DND-41 (cell line): ENCODE measurements around the gene LRFN2.

Experiments
- ATAC-seq: fragments of 200-7000 bp; cut with Tn5 transposase; 3 replicates; pipeline ENCODE4 v1.9.1; 2021; ENCODE audit warnings: low read depth; ENCODE audit not compliant: insufficient read depth
- DNase-seq: peaks from one replicate; pipeline ENCODE4 v3.0.0-alpha.2; 2020
- H2AFZ ChIP-seq: 2 replicates; pipeline ENCODE4 v1.6.0; 2012; ENCODE audit warnings: low read depth, low read length
- H3K27ac ChIP-seq: 2 replicates; pipeline ENCODE4 v1.5.1; 2012; ENCODE audit warnings: low read length, inconsistent platforms
- H3K27me3 ChIP-seq: fragments of 200-600 bp; sonication (generic); 2 replicates; pipeline ENCODE4 v1.6.0; 2012; ENCODE audit warnings: low read length, mild to moderate bottlenecking, inconsistent platforms; ENCODE audit not compliant: insufficient read depth, poor library complexity
- H3K36me3 ChIP-seq: 2 replicates; pipeline ENCODE4 v1.5.1; 2012; ENCODE audit warnings: low read length, inconsistent platforms; ENCODE audit not compliant: insufficient read depth
- H3K4me1 ChIP-seq: 2 replicates; pipeline ENCODE4 v1.5.1; 2012; ENCODE audit warnings: mild to moderate bottlenecking, low read length; ENCODE audit not compliant: insufficient read depth
- H3K4me2 ChIP-seq: 2 replicates; pipeline ENCODE4 v1.6.0; 2012; ENCODE audit warnings: mild to moderate bottlenecking, moderate library complexity, low read length, inconsistent platforms; ENCODE audit not compliant: insufficient read depth
- H3K4me3 ChIP-seq, 2 experiments: fragments of 200-600 bp in 1 of 2; shearing (Covaris generic) in 1 of 2; 2 replicates each; pipeline ENCODE4 v1.5.1; 2012 to 2016; ENCODE audit warnings: inconsistent platforms in 2 of 2, low read length in 2 of 2, mild to moderate bottlenecking in 2 of 2, low read depth in 1 of 2, moderate library complexity in 1 of 2
- H3K79me2 ChIP-seq: 2 replicates; pipeline ENCODE4 v1.6.0; 2012; ENCODE audit warnings: low read length, inconsistent platforms; ENCODE audit not compliant: insufficient read depth
- H3K9ac ChIP-seq: 2 replicates; pipeline ENCODE4 v1.6.0; 2012; ENCODE audit warnings: low read depth, mild to moderate bottlenecking, inconsistent platforms, low read length, moderate library complexity
- H3K9me3 ChIP-seq: 2 replicates; pipeline ENCODE4 v1.5.1; 2012; ENCODE audit warnings: low read length, moderate library complexity, mild to moderate bottlenecking, inconsistent platforms; ENCODE audit not compliant: insufficient read depth, severe bottlenecking
- H4K20me1 ChIP-seq: 2 replicates; pipeline ENCODE4 v1.6.0; 2012; ENCODE audit warnings: low read length; ENCODE audit not compliant: insufficient read depth
- EZH2 ChIP-seq: IDR thresholded peaks from 3 replicates; pipeline ENCODE4 v1.6.1; 2012; ENCODE audit warnings: borderline replicate concordance, low read depth, mild to moderate bottlenecking, moderate library complexity, low read length, inconsistent platforms; ENCODE audit not compliant: severe bottlenecking
- TF ChIP-seq, protein P1 (sequence below): IDR thresholded peaks from 2 replicates; pipeline ENCODE4 v1.5.1; 2012; ENCODE audit warnings: borderline replicate concordance, low read length, moderate library complexity, mild to moderate bottlenecking; ENCODE audit not compliant: poor library complexity, severe bottlenecking; ENCODE audit errors: extremely low read depth

LRFN2 gene

DNA sequence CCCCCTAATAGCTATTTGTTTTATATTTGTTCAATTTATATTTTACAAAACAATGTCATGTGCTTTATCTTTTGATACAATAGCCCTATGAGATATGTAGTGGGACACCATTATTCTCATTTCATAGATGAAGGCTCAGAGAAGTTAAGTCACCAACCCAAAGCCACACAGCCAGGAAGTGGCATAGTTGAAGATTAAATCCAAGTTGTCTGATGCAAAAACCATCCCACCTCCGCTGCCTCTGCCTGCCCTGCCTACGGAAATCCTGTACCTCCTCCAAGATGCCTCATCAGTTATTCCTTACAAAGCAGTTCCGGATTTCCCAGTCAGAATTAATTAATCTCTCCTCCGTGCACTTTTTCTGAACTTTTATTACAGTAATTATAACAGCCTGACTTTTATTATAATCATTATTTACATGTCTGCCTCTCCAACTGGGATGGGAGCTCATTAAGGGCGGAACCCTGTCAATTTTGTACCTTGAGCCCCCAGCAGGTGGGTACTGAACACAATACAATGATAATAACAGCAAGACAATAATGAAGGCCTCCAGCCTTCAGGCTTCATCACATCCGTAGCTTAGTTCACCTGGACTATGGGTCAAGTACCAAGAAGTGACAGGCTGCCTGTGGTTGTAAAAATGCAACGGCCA is 54.7 kb downstream of the LRFN2 start:
- no peak for DNase-seq
- TF ChIP-seq EZH2 = no peak
- TF ChIP-seq, protein P1, sequence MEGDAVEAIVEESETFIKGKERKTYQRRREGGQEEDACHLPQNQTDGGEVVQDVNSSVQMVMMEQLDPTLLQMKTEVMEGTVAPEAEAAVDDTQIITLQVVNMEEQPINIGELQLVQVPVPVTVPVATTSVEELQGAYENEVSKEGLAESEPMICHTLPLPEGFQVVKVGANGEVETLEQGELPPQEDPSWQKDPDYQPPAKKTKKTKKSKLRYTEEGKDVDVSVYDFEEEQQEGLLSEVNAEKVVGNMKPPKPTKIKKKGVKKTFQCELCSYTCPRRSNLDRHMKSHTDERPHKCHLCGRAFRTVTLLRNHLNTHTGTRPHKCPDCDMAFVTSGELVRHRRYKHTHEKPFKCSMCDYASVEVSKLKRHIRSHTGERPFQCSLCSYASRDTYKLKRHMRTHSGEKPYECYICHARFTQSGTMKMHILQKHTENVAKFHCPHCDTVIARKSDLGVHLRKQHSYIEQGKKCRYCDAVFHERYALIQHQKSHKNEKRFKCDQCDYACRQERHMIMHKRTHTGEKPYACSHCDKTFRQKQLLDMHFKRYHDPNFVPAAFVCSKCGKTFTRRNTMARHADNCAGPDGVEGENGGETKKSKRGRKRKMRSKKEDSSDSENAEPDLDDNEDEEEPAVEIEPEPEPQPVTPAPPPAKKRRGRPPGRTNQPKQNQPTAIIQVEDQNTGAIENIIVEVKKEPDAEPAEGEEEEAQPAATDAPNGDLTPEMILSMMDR = no peak

DNA sequence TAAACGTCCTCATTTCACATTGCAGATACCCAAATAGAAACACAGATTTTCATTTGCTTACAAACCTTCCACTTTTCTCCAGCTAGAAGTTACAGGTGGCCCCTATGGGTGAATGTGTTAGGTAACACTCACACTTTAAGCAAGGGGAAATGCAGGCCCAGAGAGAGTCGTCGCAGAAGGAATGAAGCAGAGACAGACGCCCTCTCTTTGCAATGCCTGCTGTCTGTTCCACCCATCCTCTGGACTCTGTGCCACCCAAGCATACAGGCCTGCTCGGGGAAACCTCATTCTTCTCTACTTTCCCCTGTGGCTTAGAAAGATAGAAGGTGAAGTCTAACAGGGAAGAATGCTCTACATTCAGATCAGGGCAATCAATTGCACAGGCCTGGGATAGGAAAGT is 57.2 kb downstream of the LRFN2 start:
- H3K9me3 ChIP-seq = no peaks in the 10 kb centered on the region
- H4K20me1 ChIP-seq = no peaks in the 10 kb centered on the region
- H3K4me1 ChIP-seq = no peaks in the 10 kb centered on the region
- H3K4me3 ChIP-seq = no peak overlapping the region
- no peaks in the 10 kb centered on the region for H3K79me2 ChIP-seq
- ATAC-seq = no peak
- H3K36me3 ChIP-seq = no peaks in the 10 kb centered on the region
- H3K27me3 ChIP-seq = no peaks in the 10 kb centered on the region
- DNase-seq = no peak
- no peak overlapping the region for H3K27ac ChIP-seq
- H3K9ac ChIP-seq = no peak overlapping the region
- no peak overlapping the region for H3K4me2 ChIP-seq
- TF ChIP-seq EZH2 = no peak
- TF ChIP-seq, protein P1 = no peak
- no peak overlapping the region for H2AFZ ChIP-seq

More for the DNA sequence above, 54.7 kb downstream of the LRFN2 start:
- Histone ChIP-seq H3K4me2 (no peak overlapping the region), H3K4me3 (no peak overlapping the region), H3K36me3 (no peaks in the 10 kb centered on the region), H3K27me3 (no peaks in the 10 kb centered on the region), H3K4me1 (no peaks in the 10 kb centered on the region), H3K9me3 (no peaks in the 10 kb centered on the region), H2AFZ (no peak overlapping the region), H4K20me1 (no peaks in the 10 kb centered on the region), H3K79me2 (no peaks in the 10 kb centered on the region), H3K9ac (no peak overlapping the region), H3K27ac (no peak overlapping the region)
- ATAC-seq = no peak; the same call in 2 of the 3 replicates

DNA sequence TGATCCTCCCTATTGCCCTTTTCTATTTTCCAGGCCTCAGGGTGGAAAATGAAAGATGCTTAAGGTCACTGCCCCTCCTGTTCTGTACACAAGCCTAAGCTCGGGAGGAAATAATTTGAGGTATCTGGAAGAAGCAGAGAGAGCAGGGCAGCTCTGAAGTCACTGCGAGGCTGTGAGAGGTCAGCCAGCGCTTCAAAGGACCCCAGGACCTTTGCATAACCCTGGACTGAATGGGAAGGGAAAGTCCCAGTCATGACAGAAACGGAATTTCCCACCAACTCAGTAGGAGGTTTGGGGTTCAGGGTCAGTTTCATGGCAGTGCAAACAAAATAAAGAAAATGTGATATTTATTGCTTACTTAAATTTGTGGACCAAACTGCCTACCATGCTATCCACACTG is 58.1 kb downstream of the LRFN2 start:
- Histone ChIP-seq H3K9me3 (no peaks in the 10 kb centered on the region), H3K4me2 (no peak overlapping the region), H3K79me2 (no peaks in the 10 kb centered on the region), H2AFZ (no peak overlapping the region), H3K27me3 (no peaks in the 10 kb centered on the region), H4K20me1 (no peaks in the 10 kb centered on the region), H3K4me1 (no peaks in the 10 kb centered on the region), H3K27ac (no peak overlapping the region), H3K36me3 (no peaks in the 10 kb centered on the region), H3K4me3 (no peak overlapping the region), H3K9ac (no peak overlapping the region)
- DNase-seq = no peak
- TF ChIP-seq, protein P1 = no peak
- no peak for TF ChIP-seq EZH2
- no peak for ATAC-seq

DNA sequence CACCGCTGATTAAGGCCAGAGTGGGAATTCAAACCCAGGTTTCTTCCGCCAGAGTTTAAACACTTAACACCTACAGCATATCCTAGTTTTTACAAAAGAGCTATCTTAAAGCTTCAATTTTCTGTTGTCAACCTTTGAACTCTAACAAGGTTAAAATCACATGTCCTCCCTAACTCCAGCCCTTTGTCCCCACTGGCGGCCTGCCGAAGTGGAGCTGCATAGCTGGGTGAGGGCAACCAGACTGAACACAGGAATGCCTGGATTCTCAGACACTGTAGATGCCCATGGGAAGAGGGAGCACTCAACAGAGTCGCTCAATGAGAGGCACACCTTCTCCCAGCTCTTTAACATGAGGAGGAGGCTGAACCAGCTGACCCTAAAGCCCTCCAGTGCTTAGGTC is 59.1 kb downstream of the LRFN2 start:
- no peak for ATAC-seq
- Histone ChIP-seq H3K4me1 (peaks cover 3% of the 10 kb centered on the region; the same call in 1 of the 2 replicates), H3K9me3 (no peaks in the 10 kb centered on the region), H3K4me3 (no peak overlapping the region), H2AFZ (no peak overlapping the region), H3K36me3 (no peaks in the 10 kb centered on the region), H3K27me3 (no peaks in the 10 kb centered on the region), H3K4me2 (no peak overlapping the region), H3K9ac (no peak overlapping the region), H3K79me2 (no peaks in the 10 kb centered on the region), H4K20me1 (no peaks in the 10 kb centered on the region), H3K27ac (no peak overlapping the region)
- no peak for DNase-seq
- TF ChIP-seq, protein P1 = no peak
- no peak for TF ChIP-seq EZH2
